ENCODE data around the gene ADAMTS17. TPM values are rescaled to one million over a fixed set of nuclear protein-coding genes. Genes with fewer than 3 reads are reported as not detected.
"Not testable (repeated sequence)": the region's sequence is repeated elsewhere in the genome, so short reads cannot be mapped to it uniquely, and the experiment has no call there.

The ADAMTS17 gene
- total RNA-seq, 1 experiment from 2014 or later: 0.25 TPM

DNA sequence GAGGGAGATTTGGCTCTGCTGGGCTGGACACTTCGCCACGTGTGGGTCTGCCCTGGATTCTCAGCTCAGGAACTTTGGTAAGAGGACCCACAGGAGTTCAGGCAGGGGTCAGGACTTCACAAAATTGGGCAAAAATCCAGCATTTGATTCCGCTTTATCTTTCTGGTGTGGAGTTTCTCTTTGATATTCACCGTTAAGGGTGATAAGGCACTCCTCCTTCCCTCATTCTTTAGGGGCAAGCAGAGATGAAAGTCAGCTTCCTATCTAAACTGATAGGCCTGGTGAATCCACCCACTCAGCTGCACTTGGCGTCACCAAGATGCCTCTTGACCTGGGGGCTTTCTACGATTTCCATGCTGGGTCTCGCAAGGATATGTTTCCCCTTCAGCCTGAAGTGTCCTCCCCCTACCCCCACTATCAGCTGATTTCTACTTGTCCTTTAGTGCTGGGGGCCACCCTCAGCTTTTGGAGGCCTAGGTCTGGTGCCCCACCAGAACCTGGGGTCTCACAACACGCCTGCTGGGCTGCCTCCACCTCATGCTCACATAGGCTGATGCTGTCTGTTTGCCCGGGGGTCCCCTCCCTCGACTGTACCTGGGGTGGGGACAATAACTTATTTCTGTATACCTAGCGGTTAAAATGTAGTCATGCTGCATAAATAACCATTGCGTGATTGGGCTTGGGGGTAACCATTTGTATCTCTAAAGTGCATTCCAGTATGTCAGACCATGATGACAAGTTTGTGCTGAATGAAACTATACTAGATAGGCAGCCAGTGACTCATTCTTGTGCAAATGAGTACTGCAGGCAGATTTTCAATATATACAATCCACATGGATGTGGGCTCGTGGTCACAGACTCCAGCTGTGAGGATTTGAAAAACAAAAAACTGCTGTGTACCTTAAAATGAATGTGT is 248.3 kb downstream of the ADAMTS17 start:
- peak; percentile 31 for DNase-seq (ENCODE audit: low spot score)

DNA sequence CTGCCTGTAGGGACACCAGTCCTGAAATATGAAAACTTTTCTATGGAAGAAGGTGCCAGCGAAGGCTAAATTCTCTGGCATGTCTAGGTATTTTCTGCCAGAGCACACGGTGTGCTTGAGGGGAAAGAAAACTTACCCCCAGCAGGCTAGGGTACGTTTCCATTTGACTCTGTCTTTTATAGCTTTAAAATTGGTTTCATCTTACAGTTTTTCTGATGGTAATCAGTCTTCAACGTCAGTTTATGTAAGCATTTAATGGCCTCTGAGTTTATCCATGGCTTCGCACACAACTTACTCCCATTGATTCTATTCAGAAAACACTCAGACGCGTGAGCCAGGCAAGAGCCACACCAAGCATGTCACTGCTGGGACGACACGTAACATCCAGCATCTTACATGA is 249.7 kb downstream of the ADAMTS17 start:
- no peak for DNase-seq (ENCODE audit: low spot score)

DNA sequence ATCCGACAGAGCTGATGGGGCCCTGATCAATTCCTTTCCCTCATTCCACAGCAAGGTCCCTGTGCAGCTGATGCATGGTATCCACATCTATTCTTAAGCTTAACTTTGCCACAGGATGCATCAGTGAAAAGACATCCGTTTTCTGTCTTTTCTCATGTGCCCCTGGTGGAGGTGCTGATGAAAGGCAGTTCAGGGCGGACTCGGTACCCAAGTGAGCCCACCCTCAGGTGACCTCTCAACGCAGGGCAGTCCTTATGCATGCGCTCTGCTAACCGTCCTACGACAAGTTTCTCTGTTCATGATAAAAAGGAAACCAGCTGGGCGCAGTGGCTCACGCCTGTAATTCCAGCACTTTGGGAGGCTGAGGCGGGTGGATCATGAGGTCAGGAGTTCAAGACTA is 251.4 kb downstream of the ADAMTS17 start:
- no peak for DNase-seq (ENCODE audit: low spot score)

DNA sequence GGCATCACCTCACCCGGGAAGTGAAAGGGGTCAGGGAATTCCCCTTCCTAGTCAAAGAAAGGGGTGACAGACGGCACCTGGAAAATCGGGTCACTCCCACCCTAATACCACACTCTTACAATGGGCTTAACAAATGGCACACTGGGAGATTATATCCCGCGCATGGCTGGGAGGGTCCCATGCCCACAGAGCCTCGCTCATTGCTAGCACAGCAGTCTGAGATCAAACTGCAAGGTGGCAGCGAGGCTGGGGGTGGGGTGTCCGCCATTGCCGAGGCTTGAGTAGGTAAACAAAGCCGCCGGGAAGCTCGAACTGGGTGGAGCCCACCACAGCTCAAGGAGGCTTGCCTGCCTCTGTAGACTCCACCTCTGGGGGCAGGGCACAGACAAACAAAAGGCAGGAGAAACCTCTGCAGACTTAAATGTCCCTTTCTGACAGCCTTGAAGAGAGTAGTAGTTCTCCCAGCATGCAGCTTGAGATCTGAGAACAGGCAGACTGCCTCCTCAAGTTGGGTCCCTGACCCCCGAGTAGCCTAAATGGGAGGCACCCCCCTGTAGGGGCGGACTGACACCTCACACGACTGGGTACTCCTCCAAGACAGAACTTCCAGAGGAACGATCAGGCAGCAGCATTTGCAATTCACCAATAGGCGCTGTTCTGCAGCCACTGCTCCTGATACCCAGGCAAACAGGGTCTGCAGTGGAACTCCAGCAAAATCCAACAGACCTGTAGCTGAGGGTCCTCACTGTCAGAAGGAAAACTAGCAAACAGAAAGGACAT is 257.5 kb downstream of the ADAMTS17 start:
- DNase-seq (ENCODE audit: low spot score): not testable (repeated sequence)

DNA sequence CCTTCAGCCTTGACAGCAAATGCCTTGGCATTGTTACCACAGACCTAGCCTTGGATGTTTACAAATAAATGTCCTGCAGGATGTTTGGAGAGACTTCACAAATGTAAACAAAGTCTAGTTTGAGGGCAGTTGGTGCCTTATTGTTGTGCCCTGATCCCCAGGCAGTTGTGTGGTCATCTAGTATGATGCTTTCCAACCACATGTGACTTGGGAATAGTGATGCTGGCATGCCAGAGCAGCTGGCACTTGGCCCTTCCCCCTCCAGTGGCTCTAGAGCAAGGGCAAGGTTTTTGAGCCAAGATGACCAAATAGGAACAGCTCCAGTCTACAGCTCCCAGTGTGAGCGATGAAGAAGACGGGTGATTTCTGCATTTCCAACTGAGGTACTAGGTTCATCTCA is 258.2 kb downstream of the ADAMTS17 start:
- peak; percentile 83 for DNase-seq (ENCODE audit: low spot score)

DNA sequence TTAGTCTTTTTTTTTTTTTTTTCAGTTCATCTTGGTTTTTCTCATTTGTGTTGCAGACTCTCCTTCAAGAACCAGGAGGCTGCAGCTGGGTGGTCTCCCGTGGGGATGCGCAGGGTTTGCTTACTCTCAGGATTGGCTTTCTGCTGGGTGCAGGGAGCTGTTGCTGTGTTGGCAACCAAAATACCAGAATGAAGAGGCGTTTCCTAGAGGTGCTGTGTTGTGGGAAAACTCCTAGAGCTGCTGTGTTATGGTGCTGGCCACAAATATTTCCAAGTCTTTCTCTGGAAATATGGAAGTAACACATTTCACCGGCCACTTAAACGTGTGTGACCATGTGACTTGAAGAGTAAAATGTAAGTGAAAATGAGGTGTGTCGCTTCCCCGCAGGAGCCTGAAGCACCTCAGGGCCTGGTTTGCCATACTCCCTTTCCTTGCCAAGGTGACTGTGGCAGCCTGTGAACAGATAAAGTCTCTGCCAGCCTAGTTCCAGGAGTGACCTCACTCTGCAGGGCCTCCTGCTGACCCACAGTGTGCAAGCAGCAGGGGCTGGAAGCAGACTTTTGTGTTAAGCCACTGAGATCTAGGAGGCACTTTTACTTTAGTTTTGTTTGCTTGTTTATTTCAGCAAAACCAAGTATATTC is 258.9 kb downstream of the ADAMTS17 start:
- DNase-seq (ENCODE audit: low spot score): peak; percentile 26

DNA sequence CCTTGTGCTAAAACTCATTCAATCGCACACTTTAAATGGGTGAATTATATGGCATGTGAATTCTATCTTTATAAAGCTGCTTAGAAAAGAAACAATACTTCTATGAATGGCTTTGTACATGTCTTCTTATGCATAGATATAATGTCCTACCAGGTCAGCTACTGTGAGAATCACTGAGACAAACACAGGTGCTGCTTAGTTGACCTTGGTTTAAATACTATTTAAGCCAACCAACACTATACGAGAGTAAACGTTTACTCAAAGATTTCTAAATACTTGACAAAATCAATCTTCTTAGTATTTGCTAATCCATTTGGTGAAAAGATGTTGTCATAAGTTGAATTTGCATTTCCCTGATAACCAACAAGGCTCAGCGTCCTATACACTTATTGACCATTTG is 260.3 kb downstream of the ADAMTS17 start:
- DNase-seq (ENCODE audit: low spot score): no peak

DNA sequence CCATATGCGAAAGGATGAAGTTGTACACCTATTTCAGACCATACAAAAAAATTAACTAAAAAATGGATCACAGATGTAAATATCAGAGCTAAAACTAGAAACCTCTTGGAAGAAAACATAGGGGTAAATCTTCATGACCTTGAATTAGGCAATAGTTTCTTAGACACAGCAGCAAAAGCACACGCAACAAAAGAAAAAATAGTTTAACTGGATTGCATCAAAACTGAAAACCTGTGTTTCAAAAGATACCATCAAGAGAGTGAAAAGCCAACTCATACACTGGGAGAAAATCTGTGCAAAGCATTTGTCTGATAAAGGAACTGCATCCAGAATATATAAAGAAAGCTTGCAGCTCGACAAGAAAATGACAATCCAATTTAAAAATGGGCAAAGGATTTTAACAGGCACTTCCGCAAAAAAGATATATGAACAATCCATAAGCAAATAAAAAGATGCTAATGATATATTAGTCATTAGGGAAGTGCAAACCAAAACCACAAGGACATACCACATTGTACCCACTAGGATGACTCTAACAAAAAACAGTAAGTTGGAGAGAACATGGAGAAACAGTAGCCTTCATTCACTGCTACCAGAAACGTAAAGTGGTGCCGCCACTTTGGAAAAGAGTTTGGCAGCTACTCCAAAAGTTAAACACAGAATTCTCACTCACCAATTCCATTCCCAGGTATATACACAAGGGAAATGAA is 263.1 kb downstream of the ADAMTS17 start:
- no peak for DNase-seq (ENCODE audit: low spot score)

DNA sequence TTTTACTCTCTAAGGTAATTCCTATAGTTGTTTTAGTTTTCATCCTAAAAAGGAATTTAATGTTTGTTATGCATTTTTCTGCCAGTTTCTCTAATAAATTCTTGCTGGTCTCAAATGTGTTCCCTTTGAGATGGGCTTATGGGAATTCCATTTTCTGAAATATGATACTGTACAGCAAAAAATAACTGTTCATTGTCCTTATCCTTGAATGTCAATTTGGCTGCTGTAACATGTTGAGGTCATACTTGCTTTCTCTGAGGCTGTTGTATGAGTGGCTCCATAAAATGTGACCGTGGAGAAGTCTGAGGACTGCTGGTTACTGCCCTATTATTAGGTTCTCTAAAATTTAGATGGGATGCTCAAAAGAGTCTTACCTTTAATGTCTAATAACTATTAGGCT is 266.5 kb downstream of the ADAMTS17 start:
- no peak for DNase-seq (ENCODE audit: low spot score)

DNA sequence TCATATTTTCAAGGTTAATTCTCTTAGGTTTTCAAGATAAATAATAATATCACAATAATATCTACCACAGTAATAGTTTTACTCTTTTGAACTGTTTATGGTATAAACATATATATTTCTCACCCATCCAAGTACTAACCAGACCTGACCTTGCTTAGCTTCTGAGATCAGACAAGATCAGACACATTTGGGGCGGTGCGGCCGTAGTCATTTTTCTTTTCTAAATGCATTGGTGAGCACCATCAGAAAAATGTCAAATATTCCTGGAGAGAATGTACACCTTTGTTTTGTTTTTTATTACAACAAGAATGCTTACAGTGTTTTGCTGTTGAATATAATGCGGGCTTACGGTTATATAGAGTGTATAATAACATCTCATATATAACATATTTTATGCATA is 267.8 kb downstream of the ADAMTS17 start:
- no peak for DNase-seq (ENCODE audit: low spot score)

DNA sequence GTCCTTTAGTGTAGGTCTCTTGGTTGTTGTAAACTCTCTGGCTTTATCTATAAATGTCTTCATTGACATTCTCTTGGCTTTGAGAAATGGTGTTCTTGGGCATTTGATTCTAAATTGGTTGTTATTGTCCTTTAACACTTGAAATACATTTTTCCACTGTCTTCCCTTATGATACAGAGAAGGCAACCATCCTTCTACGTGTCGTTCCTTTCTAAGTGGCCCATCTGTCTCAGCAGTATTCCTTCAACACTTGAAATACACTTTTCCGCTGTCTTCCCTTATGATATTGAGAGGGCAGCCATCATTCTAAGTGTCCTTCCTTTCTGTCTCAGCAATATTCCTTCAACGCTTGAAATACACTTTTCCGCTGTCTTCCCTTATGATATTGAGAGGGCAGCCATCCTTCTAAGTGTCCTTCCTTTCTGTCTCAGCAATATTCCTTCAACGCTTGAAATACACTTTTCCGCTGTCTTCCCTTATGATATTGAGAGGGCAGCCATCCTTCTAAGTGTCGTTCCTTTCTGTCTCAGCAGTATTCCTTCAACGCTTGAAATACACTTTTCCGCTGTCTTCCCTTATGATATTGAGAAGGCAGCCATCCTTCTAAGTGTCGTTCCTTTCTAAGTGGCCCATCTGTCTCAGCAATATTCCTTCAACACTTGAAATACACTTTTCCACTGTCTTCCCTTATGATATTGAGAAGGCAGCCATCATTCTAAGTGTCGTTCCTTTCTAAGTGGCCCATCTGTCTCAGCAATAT is 275.1 kb downstream of the ADAMTS17 start:
- not testable (repeated sequence) for DNase-seq (ENCODE audit: low spot score)

DNA sequence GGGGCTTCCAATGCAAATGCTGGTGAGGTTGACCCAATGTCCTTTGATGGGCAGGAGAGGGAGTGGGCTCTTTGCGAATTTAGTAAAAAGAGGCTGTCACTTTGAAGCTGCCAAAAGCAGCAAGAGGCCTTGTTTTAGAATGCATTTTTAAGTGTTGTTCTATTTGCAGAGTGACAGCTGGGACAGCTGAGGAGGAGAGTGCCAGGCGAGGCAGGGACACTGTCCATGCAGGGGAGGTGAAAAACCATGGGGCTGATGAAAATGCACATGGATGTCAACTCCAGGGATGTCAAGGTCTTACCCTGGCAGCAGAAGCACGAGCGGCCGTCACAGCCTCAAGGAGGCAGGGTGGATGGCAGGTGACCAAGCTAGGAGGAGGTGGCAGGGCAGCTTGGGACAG is 279.8 kb downstream of the ADAMTS17 start:
- no peak for DNase-seq (ENCODE audit: low spot score)

DNA sequence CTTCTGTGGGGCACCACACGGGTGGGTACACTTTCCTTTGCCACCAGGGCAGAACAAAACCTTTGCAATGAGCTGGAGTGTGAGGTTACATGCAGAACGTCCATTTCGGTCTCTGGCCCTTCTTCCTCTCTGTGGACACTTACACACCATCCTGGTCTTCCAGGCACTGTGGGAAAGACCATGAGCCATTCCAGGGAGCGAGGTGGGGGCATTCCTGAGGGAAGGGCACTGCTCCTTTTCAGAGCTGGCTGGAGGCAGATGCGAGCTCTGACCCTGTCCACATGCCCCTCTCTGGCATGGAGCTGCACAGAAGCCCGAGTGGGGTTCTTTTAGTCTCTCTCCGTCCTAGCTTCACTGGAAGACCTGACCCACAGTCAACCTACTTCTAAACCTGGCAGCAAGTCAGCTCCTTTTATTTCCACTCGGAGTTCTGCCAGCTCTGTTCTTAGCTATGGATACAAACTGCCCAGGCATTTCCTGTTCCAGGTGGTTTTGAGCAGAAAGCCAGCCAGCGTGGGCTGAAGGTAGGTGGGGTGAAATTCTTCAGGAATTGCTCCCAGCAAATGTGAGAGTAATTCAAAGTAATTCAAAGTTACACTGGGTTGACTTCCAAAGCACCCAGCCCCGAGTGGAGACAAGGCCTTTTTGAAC is 281.4 kb downstream of the ADAMTS17 start:
- peak; percentile 61 for DNase-seq (ENCODE audit: low spot score)

DNA sequence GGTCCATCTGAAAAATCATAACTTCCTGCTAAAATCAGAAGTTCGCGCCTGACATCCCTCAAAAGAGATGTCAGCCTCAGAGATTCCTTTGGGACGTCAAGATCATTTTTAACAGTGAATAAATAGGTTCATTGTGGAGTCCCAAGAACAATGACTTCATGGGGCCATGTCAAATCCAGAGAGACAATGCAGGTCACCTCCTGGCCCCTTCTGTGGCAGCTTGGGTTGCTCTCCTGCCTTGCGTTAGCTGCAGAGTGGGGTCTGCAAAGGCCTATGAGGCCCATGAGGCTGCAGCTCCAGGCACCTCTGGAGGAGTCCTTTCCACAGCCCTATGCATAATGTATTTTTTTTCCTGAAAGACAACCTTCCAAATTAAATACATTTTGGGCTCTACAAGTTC is 282.3 kb downstream of the ADAMTS17 start:
- no peak for DNase-seq (ENCODE audit: low spot score)

DNA sequence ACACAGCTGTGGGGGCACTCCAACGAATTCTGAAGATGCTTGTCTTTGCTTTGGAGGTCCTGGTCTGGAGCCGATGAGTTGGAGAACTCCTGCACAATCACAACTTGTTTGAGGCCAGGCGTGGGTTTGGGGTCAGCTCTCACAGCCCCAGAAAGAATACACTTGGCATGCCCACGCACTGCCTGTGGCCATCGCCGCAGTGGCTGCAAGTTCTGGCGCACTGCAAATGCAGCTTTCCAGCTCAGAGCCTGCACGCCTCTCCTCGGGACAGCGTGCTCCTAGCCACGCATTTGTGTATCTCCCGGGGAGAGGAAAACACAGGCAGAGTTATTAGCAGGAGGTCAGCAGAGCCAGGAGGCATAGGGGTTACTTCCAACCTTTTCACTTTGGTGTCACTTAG is 282.7 kb downstream of the ADAMTS17 start:
- no peak for DNase-seq (ENCODE audit: low spot score)

DNA sequence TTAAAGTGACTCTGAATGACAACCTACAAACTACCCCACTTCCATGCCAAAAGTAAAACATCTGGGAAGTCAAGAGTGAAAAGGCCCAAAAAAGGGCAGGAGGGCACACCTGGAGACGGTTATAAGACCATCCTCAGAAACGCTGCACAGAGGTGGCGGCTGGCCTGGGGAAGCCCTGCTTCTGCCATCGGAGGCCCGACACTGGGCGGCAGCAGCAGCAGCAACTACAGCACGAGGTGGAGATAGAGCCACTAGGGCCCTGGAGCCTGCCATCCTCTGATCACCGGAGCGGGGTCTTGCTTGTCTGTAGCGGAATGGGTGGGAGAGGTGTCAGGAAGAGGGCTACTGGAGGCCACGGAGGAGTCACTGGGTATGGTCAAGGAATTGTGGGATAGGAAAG is 283.3 kb downstream of the ADAMTS17 start:
- no peak for DNase-seq (ENCODE audit: low spot score)

DNA sequence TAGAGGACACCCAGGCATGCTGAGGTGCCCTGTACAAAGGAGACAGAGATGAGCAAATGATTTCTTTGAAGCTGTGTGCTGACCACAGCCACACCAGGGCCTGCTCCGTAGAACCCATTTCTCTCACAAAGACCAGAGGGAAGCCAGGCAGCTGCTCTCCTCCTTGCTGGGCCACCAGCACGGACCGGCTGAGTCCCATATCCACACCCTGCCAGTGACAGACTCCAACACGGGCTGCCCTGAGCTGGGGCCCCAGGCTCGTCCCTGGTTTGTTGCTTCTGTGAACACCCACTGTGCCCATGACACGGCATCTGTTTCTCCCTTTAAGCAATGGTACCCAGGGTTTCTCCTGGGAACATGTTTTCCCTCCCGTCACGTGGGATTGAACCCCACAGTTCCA is 284.5 kb downstream of the ADAMTS17 start:
- no peak for DNase-seq (ENCODE audit: low spot score)

DNA sequence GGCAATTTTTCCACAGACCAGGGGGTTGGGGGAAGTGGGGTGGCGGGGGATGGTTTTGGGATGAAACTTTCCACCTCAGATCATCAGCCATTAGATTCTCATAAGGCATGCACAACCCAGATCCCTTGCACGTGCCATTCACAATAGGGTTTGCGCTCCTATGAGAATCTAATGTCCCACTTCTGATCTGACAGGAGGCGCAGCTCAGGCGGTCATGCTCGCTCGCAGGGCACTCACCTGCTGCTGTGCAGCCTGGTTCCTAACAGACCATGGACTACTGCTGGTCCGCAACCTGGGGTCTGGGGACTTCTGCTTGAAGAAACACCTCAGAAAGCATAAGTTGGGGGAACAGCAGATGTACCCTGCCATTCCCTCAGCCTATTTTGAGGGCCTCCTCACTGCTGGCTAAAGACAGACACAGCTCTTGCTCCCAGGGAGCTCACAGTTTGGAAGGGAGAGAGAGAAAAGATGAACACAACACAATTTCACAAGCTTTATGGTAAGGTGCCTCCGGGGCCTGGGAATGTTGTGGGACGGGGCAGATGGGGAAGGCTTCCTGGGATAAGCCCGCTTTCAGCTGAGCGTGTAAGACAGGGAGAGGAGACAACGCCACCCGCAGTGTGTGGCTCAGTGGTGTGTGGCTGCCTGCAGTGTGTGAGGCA is 285.2 kb downstream of the ADAMTS17 start:
- no peak for DNase-seq (ENCODE audit: low spot score)

DNA sequence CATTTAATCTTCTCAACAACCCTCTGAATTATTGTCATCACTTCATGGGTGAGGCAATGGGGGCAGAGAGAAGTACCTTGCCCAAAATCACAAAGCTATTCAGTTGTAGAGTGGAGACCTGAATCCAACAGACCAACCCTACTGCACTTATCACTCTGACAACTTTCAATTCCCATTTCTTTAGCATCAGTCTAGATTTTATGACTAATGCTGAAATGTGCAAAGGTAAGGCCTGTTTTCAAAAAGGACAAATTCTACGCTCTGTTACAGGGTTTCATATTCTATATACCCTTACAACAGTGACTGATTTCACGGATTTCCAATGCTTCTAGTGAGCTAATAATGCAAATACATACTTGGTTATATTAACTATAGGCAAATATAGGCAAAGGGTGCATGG is 286.0 kb downstream of the ADAMTS17 start:
- DNase-seq (ENCODE audit: low spot score): no peak

DNA sequence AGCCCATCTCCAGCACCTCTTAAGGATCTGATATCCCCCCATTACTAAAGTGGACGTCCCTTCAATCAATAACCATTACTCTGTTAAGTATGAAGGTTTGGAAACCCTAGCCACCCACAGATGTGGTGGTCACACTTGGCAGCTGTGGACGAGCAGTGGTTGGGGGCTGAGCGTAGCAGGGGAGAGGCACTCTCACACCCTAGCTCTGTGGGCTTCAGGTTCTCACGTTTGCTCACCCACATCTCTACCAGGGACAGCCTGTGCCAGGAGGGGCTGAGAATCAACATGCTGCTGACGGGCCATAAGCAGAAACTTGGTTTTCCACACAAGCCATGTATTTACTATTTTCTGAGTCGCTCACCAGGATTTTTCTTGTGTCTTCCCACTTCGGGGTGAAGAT is 287.2 kb downstream of the ADAMTS17 start:
- no peak for DNase-seq (ENCODE audit: low spot score)

Data from H4 (cell line).